Measurements from ENCODE around the gene DIP2C.

DNA sequence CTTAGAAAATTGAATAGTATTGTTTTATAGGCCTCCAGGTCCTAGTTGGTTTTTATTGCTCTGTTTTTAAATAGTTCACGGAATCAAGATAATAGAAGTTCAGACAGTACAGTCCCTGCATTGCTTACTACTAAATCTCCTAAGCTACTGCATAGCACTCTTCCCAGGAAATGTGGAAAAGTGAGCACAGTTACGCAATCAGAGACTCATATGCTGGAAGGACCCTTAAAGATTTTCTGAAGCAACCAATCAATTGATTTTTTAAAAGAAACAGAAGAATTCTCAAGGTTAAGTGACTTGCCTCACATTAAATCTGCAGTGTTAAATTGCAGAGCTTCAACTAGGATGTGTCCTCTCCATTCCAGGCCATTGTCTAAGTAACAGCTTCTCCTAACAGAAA is 23.1 kb upstream of the DIP2C start:
- TF ChIP-seq, protein P1, sequence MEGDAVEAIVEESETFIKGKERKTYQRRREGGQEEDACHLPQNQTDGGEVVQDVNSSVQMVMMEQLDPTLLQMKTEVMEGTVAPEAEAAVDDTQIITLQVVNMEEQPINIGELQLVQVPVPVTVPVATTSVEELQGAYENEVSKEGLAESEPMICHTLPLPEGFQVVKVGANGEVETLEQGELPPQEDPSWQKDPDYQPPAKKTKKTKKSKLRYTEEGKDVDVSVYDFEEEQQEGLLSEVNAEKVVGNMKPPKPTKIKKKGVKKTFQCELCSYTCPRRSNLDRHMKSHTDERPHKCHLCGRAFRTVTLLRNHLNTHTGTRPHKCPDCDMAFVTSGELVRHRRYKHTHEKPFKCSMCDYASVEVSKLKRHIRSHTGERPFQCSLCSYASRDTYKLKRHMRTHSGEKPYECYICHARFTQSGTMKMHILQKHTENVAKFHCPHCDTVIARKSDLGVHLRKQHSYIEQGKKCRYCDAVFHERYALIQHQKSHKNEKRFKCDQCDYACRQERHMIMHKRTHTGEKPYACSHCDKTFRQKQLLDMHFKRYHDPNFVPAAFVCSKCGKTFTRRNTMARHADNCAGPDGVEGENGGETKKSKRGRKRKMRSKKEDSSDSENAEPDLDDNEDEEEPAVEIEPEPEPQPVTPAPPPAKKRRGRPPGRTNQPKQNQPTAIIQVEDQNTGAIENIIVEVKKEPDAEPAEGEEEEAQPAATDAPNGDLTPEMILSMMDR (IDR thresholded peaks at IDR 0.05): no peak
- TF ChIP-seq POLR2AphosphoS5 (IDR thresholded peaks at IDR 0.05; ENCODE audit: insufficient read depth in 1 of 2, low read depth in 1 of 2) (no peak), POLR2A (IDR thresholded peaks at IDR 0.05) (no peak)
